OCI-LY1 (cell line): ENCODE data around the gene TANC1.
"Not testable (repeated sequence)": the region's sequence is repeated elsewhere in the genome, so short reads cannot be mapped to it uniquely, and the experiment has no call there.

ENCODE experiments used
- H2AFZ ChIP-seq: fragments of 200-600 bp; sonication (generic), shearing (Covaris generic); 2 replicates; pipeline ENCODE4 v1.6.0; 2014; ENCODE audit warnings: antibody characterized with exemption, mild to moderate bottlenecking, low read length
- H3F3A ChIP-seq: fragments of 200-600 bp; sonication (generic), shearing (Covaris generic); 2 replicates; pipeline ENCODE4 v1.6.0; 2014; ENCODE audit warnings: mild to moderate bottlenecking, antibody characterized with exemption, low read length, moderate library complexity; ENCODE audit not compliant: insufficient read depth
- H3K27ac ChIP-seq: fragments of 200-600 bp; sonication (generic); 2 replicates; pipeline ENCODE4 v1.5.1; 2014; ENCODE audit warnings: low read length, mixed run types, mild to moderate bottlenecking, low read depth; ENCODE audit not compliant: poor library complexity, severe bottlenecking
- H3K27me3 ChIP-seq: fragments of 200-600 bp; sonication (generic); 2 replicates; pipeline ENCODE4 v1.6.0; 2014; ENCODE audit warnings: antibody characterized with exemption, mild to moderate bottlenecking, low read length, moderate library complexity; ENCODE audit not compliant: insufficient read depth
- H3K36me3 ChIP-seq: fragments of 200-600 bp; sonication (generic); 2 replicates; pipeline ENCODE4 v1.6.1; 2014; ENCODE audit warnings: mild to moderate bottlenecking, antibody characterized with exemption, low read length, moderate library complexity, mixed read lengths; ENCODE audit not compliant: insufficient read depth
- H3K4me1 ChIP-seq: fragments of 200-600 bp; sonication (generic); 2 replicates; pipeline ENCODE4 v1.5.1; 2014; ENCODE audit warnings: mild to moderate bottlenecking, low read length, moderate library complexity; ENCODE audit not compliant: insufficient read depth, severe bottlenecking
- H3K4me2 ChIP-seq: fragments of 200-600 bp; sonication (generic), shearing (Covaris generic); 2 replicates; pipeline ENCODE4 v1.6.1; 2014; ENCODE audit warnings: low read length
- H3K4me3 ChIP-seq: fragments of 200-600 bp; sonication (generic); 2 replicates; pipeline ENCODE4 v1.5.1; 2014; ENCODE audit warnings: low read length, low read depth, mild to moderate bottlenecking, mixed read lengths; ENCODE audit not compliant: poor library complexity, severe bottlenecking
- H3K79me2 ChIP-seq: fragments of 200-600 bp; shearing (Covaris generic); 2 replicates; pipeline ENCODE4 v1.6.1; 2016; ENCODE audit warnings: mixed run types, low read length, mixed read lengths; ENCODE audit not compliant: insufficient read depth
- H3K9ac ChIP-seq: fragments of 200-600 bp; sonication (generic), shearing (Covaris generic); 2 replicates; pipeline ENCODE4 v1.6.1; 2014; ENCODE audit warnings: mild to moderate bottlenecking, low read length, mixed read lengths
- H3K9me2 ChIP-seq: fragments of 200-600 bp; sonication (generic), shearing (Covaris generic); 2 replicates; pipeline ENCODE4 v1.6.1; 2014; ENCODE audit warnings: low read depth, mild to moderate bottlenecking, low read length, mixed read lengths
- H3K9me3 ChIP-seq: fragments of 200-600 bp; shearing (Covaris generic); 2 replicates; pipeline ENCODE4 v1.6.1; 2014; ENCODE audit warnings: low read length, mixed read lengths
- H4K20me1 ChIP-seq: fragments of 200-600 bp; sonication (generic), shearing (Covaris generic); 2 replicates; pipeline ENCODE4 v1.6.0; 2016; ENCODE audit warnings: mild to moderate bottlenecking, low read length; ENCODE audit not compliant: insufficient read depth
- CTCF ChIP-seq: fragments of 200-600 bp; sonication (generic), shearing (Covaris generic); IDR thresholded peaks from 2 replicates; pipeline ENCODE4 v1.5.1; 2017; ENCODE audit warnings: mild to moderate bottlenecking, antibody characterized with exemption, low read length, moderate library complexity, mixed read lengths
- EZH2 ChIP-seq: fragments of 200-600 bp; sonication (generic), shearing (Covaris generic); IDR thresholded peaks from 2 replicates; pipeline ENCODE4 v1.8.0; 2017; ENCODE audit warnings: borderline replicate concordance, mixed run types, mild to moderate bottlenecking, antibody characterized with exemption, low read length, moderate library complexity, mixed read lengths

Gene TANC1

GRCh38 chr2:159094173-159094737 is 125.8 kb downstream of the TANC1 start:
- Histone ChIP-seq H3K27ac (peak overlapping the region; percentile 86), H3K27me3 (no peaks in the 10 kb centered on the region), H3K79me2 (no peaks in the 10 kb centered on the region), H3K9me3 (no peaks in the 10 kb centered on the region), H2AFZ (no peak overlapping the region), H3K4me1 (peaks cover 56% of the 10 kb centered on the region), H3K9ac (no peak overlapping the region), H3F3A (no peaks in the 10 kb centered on the region), H3K4me3 (no peak overlapping the region), H4K20me1 (no peaks in the 10 kb centered on the region), H3K9me2 (no peaks in the 10 kb centered on the region), H3K36me3 (no peaks in the 10 kb centered on the region), H3K4me2 (no peak overlapping the region)
- no peak for TF ChIP-seq CTCF
- no peak for TF ChIP-seq EZH2

GRCh38 chr2:159095813-159096212 is 127.4 kb downstream of the TANC1 start:
- H3K4me3 ChIP-seq: no peak overlapping the region
- H3K79me2 ChIP-seq: no peaks in the 10 kb centered on the region
- no peak overlapping the region for H3K4me2 ChIP-seq
- peaks cover 40% of the 10 kb centered on the region for H3K4me1 ChIP-seq
- H3K27me3 ChIP-seq: no peaks in the 10 kb centered on the region
- no peaks in the 10 kb centered on the region for H3F3A ChIP-seq
- no peaks in the 10 kb centered on the region for H3K9me3 ChIP-seq
- no peak overlapping the region for H3K27ac ChIP-seq
- H3K36me3 ChIP-seq: no peaks in the 10 kb centered on the region
- H3K9me2 ChIP-seq: no peaks in the 10 kb centered on the region
- H3K9ac ChIP-seq: no peak overlapping the region
- H4K20me1 ChIP-seq: no peaks in the 10 kb centered on the region
- no peak overlapping the region for H2AFZ ChIP-seq
- no peak for TF ChIP-seq CTCF
- TF ChIP-seq EZH2: no peak

DNA sequence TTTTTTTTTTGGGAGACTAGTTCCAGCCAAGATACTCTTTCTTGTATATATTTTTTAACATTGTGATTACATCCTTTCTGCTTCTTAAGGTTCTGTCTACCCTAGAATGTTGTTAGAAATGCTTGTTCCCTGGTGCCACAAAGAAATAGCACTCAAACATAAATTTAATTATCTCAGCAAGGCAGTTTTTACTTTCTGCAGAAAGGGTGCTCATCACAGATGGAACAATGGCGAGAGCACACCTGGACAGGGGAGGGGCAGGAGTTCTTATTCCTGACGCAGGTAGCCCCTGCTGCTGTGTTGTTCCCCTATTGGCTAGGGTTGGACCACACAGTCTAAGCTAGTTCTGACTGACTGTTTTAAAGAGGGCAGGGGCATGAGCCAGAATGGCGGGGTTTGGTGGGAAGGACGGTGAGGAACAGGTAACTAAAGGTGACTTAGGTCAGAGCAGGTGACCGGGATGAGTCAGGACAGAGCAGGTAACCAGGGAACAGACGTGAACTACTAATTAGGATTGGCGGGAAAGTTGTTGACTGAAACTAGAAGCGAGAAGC is 127.9 kb downstream of the TANC1 start:
- H3K4me2 ChIP-seq, H3K9me3 ChIP-seq, H2AFZ ChIP-seq, H4K20me1 ChIP-seq, H3K9me2 ChIP-seq, H3K27me3 ChIP-seq, H3K9ac ChIP-seq, H3K27ac ChIP-seq, H3K79me2 ChIP-seq, H3K36me3 ChIP-seq, H3F3A ChIP-seq, H3K4me3 ChIP-seq: not testable (repeated sequence)
- H3K4me1 ChIP-seq: peaks cover 34% of the 10 kb centered on the region

GRCh38 chr2:159096901-159097300 is 128.5 kb downstream of the TANC1 start:
- Histone ChIP-seq H3K27ac (no peak overlapping the region), H3F3A (no peaks in the 10 kb centered on the region), H3K4me3 (no peak overlapping the region), H3K9me2 (no peaks in the 10 kb centered on the region), H2AFZ (no peak overlapping the region), H3K4me2 (no peak overlapping the region), H4K20me1 (no peaks in the 10 kb centered on the region), H3K36me3 (no peaks in the 10 kb centered on the region), H3K27me3 (no peaks in the 10 kb centered on the region), H3K9me3 (no peaks in the 10 kb centered on the region), H3K9ac (no peak overlapping the region), H3K79me2 (no peaks in the 10 kb centered on the region), H3K4me1 (peaks cover 29% of the 10 kb centered on the region)
- TF ChIP-seq EZH2 (no peak), CTCF (no peak)
